ENCODE data around the gene HMMR. TPM values are rescaled to one million over a fixed set of nuclear protein-coding genes. Genes with fewer than 3 reads are reported as not detected.

Gene HMMR
- total RNA-seq, 1 experiment from 2014 or later = 54.9 TPM

DNA sequence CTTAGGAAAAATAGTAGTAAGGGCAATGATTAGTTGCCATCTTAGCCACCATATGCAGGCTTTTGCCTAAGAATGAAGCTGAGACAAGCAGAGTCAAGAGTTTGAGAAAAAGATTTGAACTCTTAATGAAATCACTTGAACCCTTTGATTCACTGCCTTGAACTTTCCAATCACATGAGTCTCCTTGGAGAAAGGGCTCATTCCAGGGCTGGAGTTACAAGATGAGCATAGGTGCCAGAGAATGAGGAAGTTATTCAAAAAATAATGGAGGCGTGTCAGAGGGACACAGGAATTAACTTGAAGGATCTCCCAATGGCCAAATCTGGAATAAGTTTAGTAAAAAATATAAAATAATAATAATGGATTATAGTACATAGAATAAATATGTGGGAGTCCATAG, 80.3 kb downstream of the HMMR start:
- H3K36me3 ChIP-seq (ENCODE audit: control insufficient read depth in 1 of 2, insufficient read depth in 2 of 2, low read length in 2 of 2) = no peaks in the 10 kb centered on the region

More for the DNA sequence above, 80.3 kb downstream of the HMMR start:
- Histone ChIP-seq H3K9me3 (ENCODE audit: control insufficient read depth in 1 of 2, insufficient read depth in 1 of 2, low read depth in 1 of 2, low read length in 2 of 2) (no peaks in the 10 kb centered on the region), H2AFZ (ENCODE audit: low read depth, low read length, poor library complexity, severe bottlenecking) (no peak overlapping the region), H3K27me3 (ENCODE audit: insufficient read depth, low read length) (peaks cover 13% of the 10 kb centered on the region), H4K20me1 (ENCODE audit: insufficient read depth) (no peaks in the 10 kb centered on the region), H3K4me3 (replicated peaks in 1 of 2; ENCODE audit: low read depth in 1 of 2, low read length in 2 of 2) (no peak overlapping the region), H3K9me2 (ENCODE audit: insufficient read depth) (no peaks in the 10 kb centered on the region), H3K9ac (ENCODE audit: low read length) (no peak overlapping the region), H3K4me2 (ENCODE audit: low read length) (no peak overlapping the region), H3K27ac (ENCODE audit: low read depth, low read length) (no peak overlapping the region), H3K79me2 (ENCODE audit: insufficient read depth, low read length) (no peaks in the 10 kb centered on the region), H3K4me1 (ENCODE audit: control insufficient read depth in 1 of 2, insufficient read depth in 2 of 2, low read length in 2 of 2) (no peaks in the 10 kb centered on the region)
- TF ChIP-seq, protein P1, sequence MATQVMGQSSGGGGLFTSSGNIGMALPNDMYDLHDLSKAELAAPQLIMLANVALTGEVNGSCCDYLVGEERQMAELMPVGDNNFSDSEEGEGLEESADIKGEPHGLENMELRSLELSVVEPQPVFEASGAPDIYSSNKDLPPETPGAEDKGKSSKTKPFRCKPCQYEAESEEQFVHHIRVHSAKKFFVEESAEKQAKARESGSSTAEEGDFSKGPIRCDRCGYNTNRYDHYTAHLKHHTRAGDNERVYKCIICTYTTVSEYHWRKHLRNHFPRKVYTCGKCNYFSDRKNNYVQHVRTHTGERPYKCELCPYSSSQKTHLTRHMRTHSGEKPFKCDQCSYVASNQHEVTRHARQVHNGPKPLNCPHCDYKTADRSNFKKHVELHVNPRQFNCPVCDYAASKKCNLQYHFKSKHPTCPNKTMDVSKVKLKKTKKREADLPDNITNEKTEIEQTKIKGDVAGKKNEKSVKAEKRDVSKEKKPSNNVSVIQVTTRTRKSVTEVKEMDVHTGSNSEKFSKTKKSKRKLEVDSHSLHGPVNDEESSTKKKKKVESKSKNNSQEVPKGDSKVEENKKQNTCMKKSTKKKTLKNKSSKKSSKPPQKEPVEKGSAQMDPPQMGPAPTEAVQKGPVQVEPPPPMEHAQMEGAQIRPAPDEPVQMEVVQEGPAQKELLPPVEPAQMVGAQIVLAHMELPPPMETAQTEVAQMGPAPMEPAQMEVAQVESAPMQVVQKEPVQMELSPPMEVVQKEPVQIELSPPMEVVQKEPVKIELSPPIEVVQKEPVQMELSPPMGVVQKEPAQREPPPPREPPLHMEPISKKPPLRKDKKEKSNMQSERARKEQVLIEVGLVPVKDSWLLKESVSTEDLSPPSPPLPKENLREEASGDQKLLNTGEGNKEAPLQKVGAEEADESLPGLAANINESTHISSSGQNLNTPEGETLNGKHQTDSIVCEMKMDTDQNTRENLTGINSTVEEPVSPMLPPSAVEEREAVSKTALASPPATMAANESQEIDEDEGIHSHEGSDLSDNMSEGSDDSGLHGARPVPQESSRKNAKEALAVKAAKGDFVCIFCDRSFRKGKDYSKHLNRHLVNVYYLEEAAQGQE (IDR thresholded peaks at IDR 0.05; ENCODE audit: low read depth) = no peak
- TF ChIP-seq FOSL1 (IDR thresholded peaks at IDR 0.05; ENCODE audit: low read depth) = no peak
- no peak for TF ChIP-seq POLR2AphosphoS5 (IDR thresholded peaks at IDR 0.05; ENCODE audit: low read depth, low read length)
- CTCF ChIA-PET = no interaction called here
- no peak for DNase-seq (ENCODE audit: low read depth, low spot score)
- no peak for ATAC-seq
- POLR2A ChIA-PET = no interaction called here
- intact Hi-C loops (cut with micrococcal nuclease) = no loop called here
- RAD21 ChIA-PET (ENCODE audit: low non-redundant PET in 1 of 2, low total read pairs in 2 of 2, uncharacterized antibody in 2 of 2, unreplicated experiment in 2 of 2) = no interaction called here
- BruUV-seq (replicated peaks) = no TSS peak

Other genes starting within 250 kb of the HMMR start
- gene CCNG1, start 23.0 kb upstream of the HMMR start, total RNA-seq (2021; ENCODE audit: unreplicated experiment) = 176 TPM
- gene NUDCD2, start 530 bp upstream of the HMMR start, total RNA-seq (2021; ENCODE audit: unreplicated experiment) = 56.8 TPM
- gene MAT2B, start 45.0 kb downstream of the HMMR start, total RNA-seq (2021; ENCODE audit: unreplicated experiment) = 45.9 TPM